Tibial nerve (tissue), 4 donors: ENCODE data around the gene FGF19. TPM values are rescaled to one million over a fixed set of nuclear protein-coding genes. Genes with fewer than 3 reads are reported as not detected.

ENCODE experiments used
- DNase-seq, 2 donors: peaks; one replicate each; pipeline ENCODE4 v3.0.0-alpha.2; 2019; ENCODE audit warnings: low spot score in 2 of 2
- H3K27ac ChIP-seq, 4 donors: fragments of 200-600 bp; sonication (generic) in 3 of 4; one replicate each; pipeline ENCODE4 v1.5.1; 2017 to 2019; ENCODE audit warnings: mild to moderate bottlenecking in 1 of 4
- H3K27me3 ChIP-seq, 2 donors: fragments of 200-600 bp; sonication (generic) in 1 of 2; one replicate each; pipeline versions ENCODE4 v1.5.1 to v1.6.0; 2017 to 2019
- H3K36me3 ChIP-seq, 3 donors: fragments of 200-600 bp; sonication (generic); one replicate each; pipeline ENCODE4 v1.5.1; 2018 to 2019
- H3K4me1 ChIP-seq, 4 donors: fragments of 200-600 bp; sonication (generic) in 3 of 4; one replicate each; pipeline ENCODE4 v1.5.1; 2017 to 2019
- H3K4me3 ChIP-seq, 4 donors: fragments of 200-600 bp; sonication (generic) in 3 of 4; one replicate each; pipeline ENCODE4 v1.5.1; 2017 to 2019; ENCODE audit warnings: mild to moderate bottlenecking in 1 of 4, moderate library complexity in 1 of 4
- H3K9me3 ChIP-seq, 4 donors: fragments of 200-600 bp; sonication (generic) in 3 of 4; one replicate each; pipeline ENCODE4 v1.5.1; 2017 to 2019
- EP300 ChIP-seq, 2 donors: sonication (generic); formaldehyde crosslinking; IDR thresholded peaks; one replicate each; pipeline ENCODE4 v1.6.1; 2017; ENCODE audit warnings: antibody characterized with exemption in 2 of 2, mild to moderate bottlenecking in 1 of 2
- POLR2A ChIP-seq, 2 donors: fragments of 450-650 bp; IDR thresholded peaks; one replicate each; pipeline ENCODE4 v1.6.1; 2017; ENCODE audit warnings: antibody characterized with exemption in 2 of 2, mild to moderate bottlenecking in 2 of 2, moderate library complexity in 2 of 2
- WGBS, 2 donors: methylation state at CpG; one replicate each; pipeline ENCODE4 v1.1.5; 2018; 5-methylcytosine and 5-hydroxymethylcytosine counted together
- total RNA-seq, 4 donors: library from RNA; depleted of rRNA; stranded (reverse); fragments of >200 nt; gene quantifications; one replicate each; pipeline ENCODE4 v1.1.0, GENCODE V29; 2016
- TF ChIP-seq, protein P1 (sequence below), 5 experiments: fragments of 200-600 bp in 3 of 5; fragments of 450-650 bp in 2 of 5; sonication (generic) in 3 of 5; IDR thresholded peaks; one replicate each; pipeline ENCODE4 v1.5.1; 2016 to 2019; ENCODE audit warnings: antibody characterized with exemption in 5 of 5, mild to moderate bottlenecking in 3 of 5, moderate library complexity in 2 of 5

Gene FGF19
- total RNA-seq, 4 donors from 2014 or later: not detected

DNA sequence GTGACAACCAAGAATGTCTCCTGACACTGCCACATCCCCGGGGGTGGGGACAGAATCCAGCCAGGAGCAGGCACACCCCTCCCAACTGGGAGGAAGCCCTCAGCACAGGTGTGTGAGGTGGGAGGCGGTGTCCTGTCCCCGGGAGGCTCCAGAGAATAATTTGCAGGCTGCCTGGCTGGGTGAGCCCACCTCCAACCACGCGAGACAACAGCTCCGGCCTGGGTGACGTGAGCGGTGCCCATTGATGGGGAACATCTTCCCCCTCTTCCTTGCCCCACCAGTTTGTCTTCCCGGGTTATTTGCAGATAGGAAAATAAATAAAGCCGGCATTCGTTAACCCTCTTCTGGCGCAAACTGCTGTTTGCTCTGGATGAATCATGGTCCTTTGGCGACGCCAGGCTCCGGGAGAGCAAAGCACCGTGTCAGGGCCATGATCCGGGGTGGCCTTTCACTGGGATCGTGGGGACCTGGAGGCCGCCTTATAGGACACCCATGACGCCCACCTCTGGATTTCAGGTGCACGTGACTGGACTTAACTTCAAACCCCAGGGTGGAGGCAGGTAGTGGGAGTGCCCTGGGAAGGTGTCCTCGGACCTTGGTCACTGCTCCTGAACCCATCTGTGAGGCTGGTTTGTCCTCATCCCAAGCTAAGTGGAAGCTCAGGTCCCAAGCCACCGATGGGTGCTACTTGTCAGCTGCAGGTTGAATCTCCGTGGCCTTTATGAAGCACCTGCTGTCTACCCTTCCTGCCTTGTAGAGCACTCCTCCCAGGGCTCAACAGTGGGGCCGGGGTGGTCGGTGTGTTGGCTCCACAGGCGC, 49.0 kb downstream of the FGF19 start:
- DNase-seq: peak in 1 of 2 donors; percentile 7
- TF ChIP-seq, protein P1, sequence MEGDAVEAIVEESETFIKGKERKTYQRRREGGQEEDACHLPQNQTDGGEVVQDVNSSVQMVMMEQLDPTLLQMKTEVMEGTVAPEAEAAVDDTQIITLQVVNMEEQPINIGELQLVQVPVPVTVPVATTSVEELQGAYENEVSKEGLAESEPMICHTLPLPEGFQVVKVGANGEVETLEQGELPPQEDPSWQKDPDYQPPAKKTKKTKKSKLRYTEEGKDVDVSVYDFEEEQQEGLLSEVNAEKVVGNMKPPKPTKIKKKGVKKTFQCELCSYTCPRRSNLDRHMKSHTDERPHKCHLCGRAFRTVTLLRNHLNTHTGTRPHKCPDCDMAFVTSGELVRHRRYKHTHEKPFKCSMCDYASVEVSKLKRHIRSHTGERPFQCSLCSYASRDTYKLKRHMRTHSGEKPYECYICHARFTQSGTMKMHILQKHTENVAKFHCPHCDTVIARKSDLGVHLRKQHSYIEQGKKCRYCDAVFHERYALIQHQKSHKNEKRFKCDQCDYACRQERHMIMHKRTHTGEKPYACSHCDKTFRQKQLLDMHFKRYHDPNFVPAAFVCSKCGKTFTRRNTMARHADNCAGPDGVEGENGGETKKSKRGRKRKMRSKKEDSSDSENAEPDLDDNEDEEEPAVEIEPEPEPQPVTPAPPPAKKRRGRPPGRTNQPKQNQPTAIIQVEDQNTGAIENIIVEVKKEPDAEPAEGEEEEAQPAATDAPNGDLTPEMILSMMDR (IDR thresholded peaks at IDR 0.05): no peak
- TF ChIP-seq POLR2A (IDR thresholded peaks at IDR 0.05) (no peak), EP300 (IDR thresholded peaks at IDR 0.05) (no peak)
- H3K27me3 ChIP-seq: no peaks in the 10 kb centered on the region
- H3K9me3 ChIP-seq: no peaks in the 10 kb centered on the region
- no peak overlapping the region for H3K4me3 ChIP-seq
- 57 to 65% methylated on average over 21 to 26 of the region's 27 CpGs for WGBS, 2 donors
- H3K27ac ChIP-seq: no peak overlapping the region
- peaks cover 0 to 14% (median 3%) of the 10 kb centered on the region in 4 donors for H3K4me1 ChIP-seq
- peaks cover 0 to 46% (median 0%) of the 10 kb centered on the region in 3 donors for H3K36me3 ChIP-seq

GRCh38 chr11:69654001-69654659, 49.7 kb downstream of the FGF19 start:
- TF ChIP-seq, protein P1 (IDR thresholded peaks at IDR 0.05): no peak
- no peak for TF ChIP-seq EP300 (IDR thresholded peaks at IDR 0.05)
- TF ChIP-seq POLR2A (IDR thresholded peaks at IDR 0.05): no peak
- Histone ChIP-seq H3K4me3 (no peak overlapping the region), H3K27ac (no peak overlapping the region), H3K27me3 (no peaks in the 10 kb centered on the region), H3K4me1 (peaks cover 0 to 19% (median 3%) of the 10 kb centered on the region in 4 donors), H3K9me3 (no peaks in the 10 kb centered on the region), H3K36me3 (peaks cover 0 to 52% (median 0%) of the 10 kb centered on the region in 3 donors)
- DNase-seq: no peak
- 77 to 82% methylated on average over 30 to 38 of the region's 38 CpGs for WGBS, 2 donors

DNA sequence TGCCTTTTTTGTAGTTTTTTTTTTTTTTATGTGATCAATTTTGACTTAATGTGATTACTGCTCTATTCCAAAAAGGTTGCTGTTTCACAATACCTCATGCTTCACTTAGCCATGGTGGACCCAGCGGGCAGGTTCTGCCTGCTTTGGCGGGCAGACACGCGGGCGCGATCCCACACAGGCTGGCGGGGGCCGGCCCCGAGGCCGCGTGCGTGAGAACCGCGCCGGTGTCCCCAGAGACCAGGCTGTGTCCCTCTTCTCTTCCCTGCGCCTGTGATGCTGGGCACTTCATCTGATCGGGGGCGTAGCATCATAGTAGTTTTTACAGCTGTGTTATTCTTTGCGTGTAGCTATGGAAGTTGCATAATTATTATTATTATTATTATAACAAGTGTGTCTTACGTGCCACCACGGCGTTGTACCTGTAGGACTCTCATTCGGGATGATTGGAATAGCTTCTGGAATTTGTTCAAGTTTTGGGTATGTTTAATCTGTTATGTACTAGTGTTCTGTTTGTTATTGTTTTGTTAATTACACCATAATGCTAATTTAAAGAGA, 50.3 kb downstream of the FGF19 start:
- Histone ChIP-seq H3K9me3 (no peaks in the 10 kb centered on the region), H3K27ac (no peak overlapping the region), H3K36me3 (peaks cover 0 to 59% (median 0%) of the 10 kb centered on the region in 3 donors), H3K4me3 (no peak overlapping the region), H3K27me3 (no peaks in the 10 kb centered on the region), H3K4me1 (peaks cover 0 to 22% (median 5%) of the 10 kb centered on the region in 4 donors)
- TF ChIP-seq POLR2A (IDR thresholded peaks at IDR 0.05) (no peak), EP300 (IDR thresholded peaks at IDR 0.05) (no peak)
- TF ChIP-seq, protein P1 (IDR thresholded peaks at IDR 0.05): no peak
- no peak for DNase-seq
- 71 to 76% methylated on average over 23 of the region's 23 CpGs for WGBS, 2 donors

- no peak for DNase-seq
- Histone ChIP-seq H3K36me3 (peaks cover 0 to 64% (median 0%) of the 10 kb centered on the region in 3 donors), H3K4me1 (peaks cover 0 to 20% (median 6%) of the 10 kb centered on the region in 4 donors), H3K4me3 (no peak overlapping the region), H3K9me3 (no peaks in the 10 kb centered on the region), H3K27ac (no peak overlapping the region), H3K27me3 (no peaks in the 10 kb centered on the region)
- 69 to 79% methylated on average over 11 of the region's 11 CpGs for WGBS, 2 donors
- TF ChIP-seq EP300 (IDR thresholded peaks at IDR 0.05): no peak
- TF ChIP-seq, protein P1 (IDR thresholded peaks at IDR 0.05): no peak
- no peak for TF ChIP-seq POLR2A (IDR thresholded peaks at IDR 0.05)
These were observed 50.8 kb downstream of the FGF19 start for GRCh38 chr11:69652999-69653398.
